T47D (cell line): Measurements from ENCODE around the gene FRMD5.

ENCODE experiments used
- DNase-seq, 2 experiments: peaks; one replicate each; pipeline versions ENCODE4 v3.0.0 to v3.0.0-alpha.2; 2011 to 2012; ENCODE audit warnings: low read depth in 1 of 2, low spot score in 1 of 2
- JUND ChIP-seq: IDR thresholded peaks from 2 replicates; pipeline ENCODE4 v1.6.1; 2012; ENCODE audit warnings: low read depth
- in situ Hi-C: cut with HindIII; loops from 2 replicates; pipeline ENCODE4 v1.10.0; 2016; ENCODE audit warnings: low sequenced_read_pairs, low pct_unique_long_range_greater_than_20kb

The FRMD5 gene

GRCh38 chr15:43915631-43916325, 279.3 kb downstream of the FRMD5 start:
- no peak for TF ChIP-seq JUND
- in situ Hi-C loops = no loop called here
- DNase-seq = no peak

GRCh38 chr15:43913941-43914340, 281.1 kb downstream of the FRMD5 start:
- TF ChIP-seq JUND = no peak
- no peak for DNase-seq
- in situ Hi-C loops = no loop called here

GRCh38 chr15:43913026-43913780, 281.9 kb downstream of the FRMD5 start:
- in situ Hi-C loops = no loop called here
- TF ChIP-seq JUND = no peak
- DNase-seq = no peak

- no peak for TF ChIP-seq JUND
- in situ Hi-C loops = no loop called here
These were observed 282.9 kb downstream of the FRMD5 start for GRCh38 chr15:43912208-43912607.

GRCh38 chr15:43911235-43911781, 283.8 kb downstream of the FRMD5 start:
- in situ Hi-C loops = no loop called here
- TF ChIP-seq JUND = no peak
- no peak for DNase-seq

More at GRCh38 chr15:43912208-43912607, 282.9 kb downstream of the FRMD5 start:
- DNase-seq = no peak

- in situ Hi-C loops = no loop called here
- TF ChIP-seq JUND = no peak
- no peak for DNase-seq
These were observed 286.5 kb downstream of the FRMD5 start for GRCh38 chr15:43908516-43909050.

- in situ Hi-C loops = no loop called here
- TF ChIP-seq JUND = no peak
- DNase-seq = no peak
These were observed 289.3 kb downstream of the FRMD5 start for GRCh38 chr15:43905755-43906154.

GRCh38 chr15:43903864-43904290, 291.2 kb downstream of the FRMD5 start:
- no peak for TF ChIP-seq JUND
- in situ Hi-C loops = no loop called here
- peak; percentile 53 to 76 for DNase-seq

GRCh38 chr15:43901495-43901894, 293.6 kb downstream of the FRMD5 start:
- TF ChIP-seq JUND = no peak
- DNase-seq = no peak
- in situ Hi-C loops = no loop called here

- TF ChIP-seq JUND = no peak
- DNase-seq = no peak
- in situ Hi-C loops = no loop called here
These were observed 294.1 kb downstream of the FRMD5 start for GRCh38 chr15:43900996-43901395.

GRCh38 chr15:43899928-43900327, 295.1 kb downstream of the FRMD5 start:
- no peak for TF ChIP-seq JUND
- in situ Hi-C loops = no loop called here
- no peak for DNase-seq

- in situ Hi-C loops = no loop called here
- DNase-seq = no peak
- no peak for TF ChIP-seq JUND
These were observed 296.2 kb downstream of the FRMD5 start for GRCh38 chr15:43898891-43899290.

- no peak for DNase-seq
- no peak for TF ChIP-seq JUND
- in situ Hi-C loops = no loop called here
These were observed 298.5 kb downstream of the FRMD5 start for GRCh38 chr15:43896543-43896942.
